ENCODE results near the gene APAF1.

APAF1 gene

DNA sequence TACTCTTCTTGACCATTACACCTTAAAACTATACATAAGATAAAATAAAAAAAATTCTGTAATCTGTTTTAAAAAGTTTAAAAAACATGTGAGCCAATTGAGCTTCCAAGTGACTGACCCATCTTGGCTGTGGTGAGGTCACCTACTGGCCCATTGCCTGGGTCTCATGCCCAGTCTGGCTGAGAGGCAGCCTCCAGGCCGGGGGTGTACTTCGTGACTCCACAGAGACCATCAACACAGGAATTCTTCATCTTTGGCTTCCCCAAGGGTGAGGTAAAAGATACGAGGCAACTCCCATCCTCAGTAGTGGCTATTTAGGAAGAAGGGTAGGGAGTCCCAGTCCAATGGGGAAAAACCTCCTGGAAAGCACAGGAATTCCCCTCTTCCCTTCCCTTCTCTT lies 113.2 kb downstream of the APAF1 start:
- DNase-seq (ENCODE audit: low read depth in 2 of 2), result no peak

DNA sequence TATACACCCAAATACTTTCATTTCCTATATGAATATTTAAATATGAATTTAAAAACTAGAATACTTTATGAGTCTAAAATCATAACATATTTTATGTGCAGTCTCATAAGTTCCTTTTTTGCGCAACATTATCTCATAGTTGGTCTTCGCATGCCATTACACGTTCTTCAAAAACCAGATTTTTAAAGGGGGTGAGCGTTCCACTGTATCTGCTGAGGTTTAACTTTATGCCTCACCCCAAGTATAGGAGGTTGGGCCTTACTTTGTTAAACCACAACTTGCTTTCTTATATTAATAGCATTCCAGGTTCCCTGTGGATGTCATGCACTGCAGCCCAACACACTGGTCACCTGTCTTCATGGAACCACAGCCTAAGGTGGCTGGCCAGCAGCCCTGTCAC lies 118.6 kb downstream of the APAF1 start:
- DNase-seq (ENCODE audit: low read depth in 2 of 2), result no peak

DNA sequence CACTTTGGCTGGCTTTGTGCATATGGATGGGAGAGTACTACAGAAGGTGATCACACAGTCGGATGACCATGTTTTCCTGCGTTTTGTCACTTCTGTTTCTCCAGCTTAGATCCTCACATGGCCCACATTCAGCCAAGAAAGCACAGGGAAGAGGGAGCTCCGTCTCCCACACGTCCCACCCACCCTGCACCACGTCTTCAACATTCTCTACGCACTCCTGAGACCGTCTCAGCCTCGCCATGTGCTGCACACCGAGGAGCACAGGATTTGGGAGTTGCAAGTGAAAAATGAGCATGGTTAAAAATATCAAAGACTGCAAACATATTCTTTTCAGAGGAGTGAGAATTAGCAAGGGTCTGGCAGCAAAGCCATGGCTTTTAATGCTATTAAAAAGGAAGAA lies 122.2 kb downstream of the APAF1 start:
- DNase-seq (ENCODE audit: low read depth in 2 of 2), result no peak

DNA sequence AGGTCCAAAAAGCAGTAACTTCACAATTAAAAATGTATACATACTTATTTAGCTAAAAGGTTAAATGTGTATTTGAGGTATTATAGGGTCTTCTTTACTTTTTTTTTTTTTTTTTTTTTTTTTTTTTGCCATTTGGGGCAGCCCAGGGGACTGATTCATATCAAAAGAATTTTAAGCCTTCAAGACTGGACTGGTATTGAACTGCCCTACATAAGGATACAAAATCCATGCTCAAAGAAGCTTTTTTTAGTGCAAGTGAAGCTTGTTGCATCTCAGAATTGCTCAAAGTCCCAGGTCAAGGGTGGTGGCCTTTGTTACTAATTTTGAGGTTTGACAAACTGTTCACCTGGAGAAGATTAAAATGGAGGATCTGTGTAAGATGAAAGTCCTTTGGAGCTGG lies 124.0 kb downstream of the APAF1 start:
- no peak for DNase-seq (ENCODE audit: low read depth in 2 of 2)

DNA sequence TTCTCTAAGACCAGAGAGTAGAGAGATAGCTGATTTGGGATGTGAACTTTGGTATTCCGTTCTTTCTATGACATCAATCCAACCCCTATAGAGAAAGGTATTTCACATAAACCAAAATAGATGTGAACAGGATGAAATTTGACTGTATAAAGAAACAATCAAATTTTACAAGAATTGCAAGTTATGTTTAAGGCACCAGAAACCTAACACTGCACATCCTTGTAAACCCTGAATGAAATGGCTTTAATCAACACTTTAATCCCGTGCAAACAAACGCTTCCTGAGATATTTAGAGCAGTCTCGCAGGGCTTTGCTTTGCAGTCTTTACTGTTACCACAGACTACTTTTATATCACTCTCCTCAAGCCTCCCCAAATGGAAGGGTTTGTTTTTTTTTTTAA lies 125.1 kb downstream of the APAF1 start:
- DNase-seq (ENCODE audit: low read depth in 2 of 2), result no peak

DNA sequence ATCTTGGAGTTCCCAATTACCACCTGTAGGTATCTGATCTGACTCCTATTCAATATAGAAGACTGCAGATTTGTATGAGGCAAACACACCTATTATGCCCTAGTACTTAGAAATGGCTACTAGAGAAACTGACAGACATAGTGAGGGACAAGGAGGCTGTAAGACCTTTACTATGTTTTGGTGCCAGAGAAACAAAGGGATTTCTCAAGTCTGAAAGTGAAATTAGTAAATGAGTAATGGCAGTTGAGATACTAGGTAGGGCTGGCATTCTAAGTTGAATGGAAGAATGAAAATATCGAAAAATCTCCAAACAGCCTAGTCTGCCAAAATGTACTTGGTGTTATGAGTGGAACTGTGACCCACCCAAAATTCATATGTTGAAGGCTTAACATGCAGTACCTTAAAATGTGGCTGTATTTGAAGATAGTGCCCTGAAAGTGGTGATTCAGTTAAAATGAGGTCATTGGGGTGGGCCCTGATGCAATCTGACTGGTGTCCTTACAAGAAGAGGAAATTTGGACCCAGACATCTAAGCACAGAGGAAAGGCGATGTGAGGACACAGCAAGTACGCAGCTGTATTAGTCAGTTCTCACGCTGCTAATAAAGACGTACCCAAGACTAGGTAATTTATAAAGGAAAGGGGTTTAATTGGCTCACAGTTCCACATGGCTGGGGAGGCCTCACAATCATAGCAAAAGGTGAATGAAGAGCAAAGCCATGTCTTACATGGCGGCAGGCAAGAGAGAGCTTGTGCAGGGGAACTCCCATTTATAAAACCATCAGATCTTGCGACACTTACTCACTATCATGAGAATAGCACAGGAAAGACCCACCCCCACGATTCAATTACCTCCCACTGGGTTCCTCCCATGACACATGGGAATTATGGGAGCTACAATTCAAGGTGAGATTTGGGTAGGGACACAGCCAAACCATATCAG lies 127.0 kb downstream of the APAF1 start:
- DNase-seq (ENCODE audit: low read depth in 2 of 2), result no peak

DNA sequence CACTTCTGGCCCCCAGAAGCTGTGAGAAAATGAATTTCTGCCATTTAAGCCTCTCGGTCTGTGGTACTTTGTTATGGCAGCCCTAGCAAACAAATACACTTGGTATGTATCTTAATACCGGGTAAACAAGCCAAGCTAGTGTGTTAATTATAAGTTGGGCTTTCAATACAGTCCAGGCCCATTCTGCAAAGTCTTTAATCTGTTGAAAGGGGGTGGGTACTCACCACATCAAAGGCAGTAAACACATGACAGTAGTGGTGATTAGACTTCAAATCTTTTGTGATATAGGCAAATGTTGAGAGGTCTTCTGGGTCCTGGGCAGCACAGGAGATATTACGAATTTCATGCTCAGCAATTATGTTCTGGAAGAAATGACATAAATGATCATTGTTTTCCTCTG lies 127.7 kb downstream of the APAF1 start:
- DNase-seq (ENCODE audit: low read depth in 2 of 2), result no peak

DNA sequence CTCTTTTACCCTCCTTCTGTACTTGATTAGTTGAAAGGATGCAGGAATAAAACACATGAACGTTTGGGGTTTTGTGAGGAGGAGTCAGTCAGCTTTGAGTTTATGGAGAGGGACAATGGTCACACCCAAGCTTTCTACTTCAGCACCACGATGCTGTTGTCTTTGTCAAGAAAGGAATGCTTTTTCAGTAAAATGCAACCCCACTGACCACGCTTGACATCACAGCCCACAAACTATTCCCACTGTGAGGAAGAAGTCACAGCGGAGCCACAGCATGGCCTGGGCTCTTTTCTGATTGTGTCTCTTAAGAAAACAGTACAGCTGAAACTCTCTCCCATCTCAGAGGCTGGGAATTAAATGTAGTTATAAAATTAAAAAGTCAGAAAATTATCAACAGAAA lies 135.2 kb downstream of the APAF1 start:
- no peak for DNase-seq (ENCODE audit: low read depth in 2 of 2)

DNA sequence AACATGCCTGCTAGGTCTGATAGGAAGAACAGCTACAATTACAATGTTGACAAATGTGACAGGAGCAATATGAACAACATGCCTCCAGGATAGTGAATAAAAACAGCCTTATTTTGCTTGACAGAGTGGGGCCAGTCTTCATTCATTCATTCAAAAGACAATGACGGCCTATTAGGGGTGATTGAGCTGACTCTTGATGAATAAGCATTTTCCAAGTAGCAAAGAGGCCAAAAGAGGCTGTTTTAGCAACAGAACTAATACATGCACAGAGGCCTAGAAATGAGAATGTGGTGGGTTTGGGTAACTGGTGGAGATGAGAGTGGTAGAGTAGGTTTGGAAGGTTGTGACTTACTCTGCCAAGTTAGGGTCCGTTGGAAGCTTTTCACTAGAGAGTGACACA lies 138.3 kb downstream of the APAF1 start:
- no peak for DNase-seq (ENCODE audit: low read depth in 2 of 2)

All from stimulated activated CD4-positive, alpha-beta T cell treated with anti-CD3 and anti-CD28 coated beads, Interleukin-15, amount 100 ng/mL, for 48 hours (primary cell).